ENCODE data around the gene GALNT3.

- TF ChIP-seq CTCF (IDR thresholded peaks at IDR 0.05) = no peak
- no peak for TF ChIP-seq EP300 (IDR thresholded peaks at IDR 0.05)
Observed at GRCh38 chr2:165794536-165794928, 485 bp upstream of the GALNT3 start.

Measured in esophagus muscularis mucosa (tissue), 3 donors.